SK-N-SH (cell line): ENCODE data around the gene RREB1.

Experiments
- CTCF ChIP-seq: fragments of 200-600 bp; sonication (generic); IDR thresholded peaks from 2 replicates; pipeline ENCODE4 v1.6.1; 2017; ENCODE audit warnings: antibody characterized with exemption, mild to moderate bottlenecking, moderate library complexity
- EP300 ChIP-seq, 2 experiments: IDR thresholded peaks; 2 replicates each; pipeline versions ENCODE4 v1.4.0 to v1.6.1; 2012; ENCODE audit warnings: borderline replicate concordance in 1 of 2, low read depth in 1 of 2, low read length in 1 of 2
- EZH2phosphoT487 ChIP-seq: fragments of 200-600 bp; sonication (generic); IDR thresholded peaks from 2 replicates; pipeline ENCODE4 v1.6.1; 2017; ENCODE audit warnings: low read depth, mixed run types, mild to moderate bottlenecking, antibody characterized with exemption, moderate library complexity, borderline replicate concordance
- FOSL2 ChIP-seq: IDR thresholded peaks from 2 replicates; pipeline ENCODE4 v1.4.0; 2012; ENCODE audit warnings: low read depth, mild to moderate bottlenecking, moderate library complexity, borderline replicate concordance
- GATA2 ChIP-seq: sonication (generic); formaldehyde crosslinking; IDR thresholded peaks from 2 replicates; pipeline ENCODE4 v1.5.0; 2020; ENCODE audit warnings: mild to moderate bottlenecking, missing genetic modification reagents
- POLR2AphosphoS5 ChIP-seq: IDR thresholded peaks from 2 replicates; pipeline ENCODE4 v1.6.1; 2012; ENCODE audit warnings: low read depth, low read length
- TAF1 ChIP-seq: IDR thresholded peaks from 2 replicates; pipeline ENCODE4 v1.6.1; 2012; ENCODE audit warnings: low read depth, mild to moderate bottlenecking, low read length, moderate library complexity, borderline replicate concordance
- TF ChIP-seq, protein P1 (sequence below): IDR thresholded peaks from 2 replicates; pipeline ENCODE4 v1.4.0; 2012; ENCODE audit warnings: low read depth
- TF ChIP-seq, protein P2 (sequence below): IDR thresholded peaks from 2 replicates; pipeline ENCODE4; 2012
- TF ChIP-seq, protein P3 (sequence below): IDR thresholded peaks from 2 replicates; pipeline ENCODE4 v1.4.0; 2012; ENCODE audit warnings: low read depth, borderline replicate concordance

GRCh38 chr6:7178280-7178679, 70.5 kb downstream of the RREB1 start:
- TF ChIP-seq FOSL2 (no peak), POLR2AphosphoS5 (no peak), CTCF (no peak), EP300 (IDR thresholded peaks at IDR 0.05; ENCODE audit: borderline replicate concordance in 1 of 2, low read depth in 1 of 2, low read length in 1 of 2) (no peak), GATA2 (CRISPR knock-in tag) (no peak), EZH2phosphoT487 (no peak), TAF1 (no peak)
- TF ChIP-seq, protein P1, sequence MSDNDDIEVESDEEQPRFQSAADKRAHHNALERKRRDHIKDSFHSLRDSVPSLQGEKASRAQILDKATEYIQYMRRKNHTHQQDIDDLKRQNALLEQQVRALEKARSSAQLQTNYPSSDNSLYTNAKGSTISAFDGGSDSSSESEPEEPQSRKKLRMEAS, result no peak
- TF ChIP-seq, protein P2, sequence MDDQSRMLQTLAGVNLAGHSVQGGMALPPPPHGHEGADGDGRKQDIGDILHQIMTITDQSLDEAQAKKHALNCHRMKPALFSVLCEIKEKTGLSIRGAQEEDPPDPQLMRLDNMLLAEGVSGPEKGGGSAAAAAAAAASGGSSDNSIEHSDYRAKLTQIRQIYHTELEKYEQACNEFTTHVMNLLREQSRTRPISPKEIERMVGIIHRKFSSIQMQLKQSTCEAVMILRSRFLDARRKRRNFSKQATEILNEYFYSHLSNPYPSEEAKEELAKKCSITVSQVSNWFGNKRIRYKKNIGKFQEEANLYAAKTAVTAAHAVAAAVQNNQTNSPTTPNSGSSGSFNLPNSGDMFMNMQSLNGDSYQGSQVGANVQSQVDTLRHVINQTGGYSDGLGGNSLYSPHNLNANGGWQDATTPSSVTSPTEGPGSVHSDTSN, result no peak
- TF ChIP-seq, protein P3, sequence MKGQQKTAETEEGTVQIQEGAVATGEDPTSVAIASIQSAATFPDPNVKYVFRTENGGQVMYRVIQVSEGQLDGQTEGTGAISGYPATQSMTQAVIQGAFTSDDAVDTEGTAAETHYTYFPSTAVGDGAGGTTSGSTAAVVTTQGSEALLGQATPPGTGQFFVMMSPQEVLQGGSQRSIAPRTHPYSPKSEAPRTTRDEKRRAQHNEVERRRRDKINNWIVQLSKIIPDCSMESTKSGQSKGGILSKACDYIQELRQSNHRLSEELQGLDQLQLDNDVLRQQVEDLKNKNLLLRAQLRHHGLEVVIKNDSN, result no peak
